Measurements from ENCODE around the gene HIVEP3.

- TF ChIP-seq CTCF (CRISPR knock-in tag; IDR thresholded peaks at IDR 0.05) = no peak
- no peak for TF ChIP-seq CC2D1A (CRISPR knock-in tag; IDR thresholded peaks at IDR 0.05)
Measured at GRCh38 chr1:41691424-41691823, 227.3 kb downstream of the HIVEP3 start.

All from HepG2 (cell line).